ENCODE data around the gene DDX31.

The DDX31 gene

GRCh38 chr9:132555528-132555927 lies 114.3 kb downstream of the DDX31 start:
- Histone ChIP-seq H3K27ac (replicated peaks) (no peak overlapping the region), H3K4me3 (replicated peaks; ENCODE audit: insufficient read depth, low read length) (no peak overlapping the region), H3K27me3 (ENCODE audit: insufficient read depth, poor library complexity, severe bottlenecking) (peaks cover 2% of the 10 kb centered on the region)
- no peak for DNase-seq (ENCODE audit: low read depth in 1 of 2, low spot score in 1 of 2)
- TF ChIP-seq CTCF (IDR thresholded peaks at IDR 0.05; ENCODE audit: insufficient read depth, low read length), result no peak
- no peak for TF ChIP-seq GABPA (IDR thresholded peaks at IDR 0.05; ENCODE audit: low read depth)
- no peak for TF ChIP-seq SPI1 (IDR thresholded peaks at IDR 0.05; ENCODE audit: borderline replicate concordance, low read depth)
- no peak for TF ChIP-seq REST (IDR thresholded peaks at IDR 0.05; ENCODE audit: insufficient replicate concordance, low read depth)
- TF ChIP-seq POLR2AphosphoS5 (IDR thresholded peaks at IDR 0.05; ENCODE audit: low read depth), result no peak

- TF ChIP-seq SPI1 (IDR thresholded peaks at IDR 0.05; ENCODE audit: borderline replicate concordance, low read depth) (no peak), CTCF (IDR thresholded peaks at IDR 0.05; ENCODE audit: insufficient read depth, low read length) (no peak), POLR2AphosphoS5 (IDR thresholded peaks at IDR 0.05; ENCODE audit: low read depth) (no peak), REST (IDR thresholded peaks at IDR 0.05; ENCODE audit: insufficient replicate concordance, low read depth) (no peak), GABPA (IDR thresholded peaks at IDR 0.05; ENCODE audit: low read depth) (no peak)
- DNase-seq (ENCODE audit: low read depth in 1 of 2, low spot score in 1 of 2), result no peak
- H3K27me3 ChIP-seq (ENCODE audit: insufficient read depth, poor library complexity, severe bottlenecking), result peaks cover 2% of the 10 kb centered on the region
- no peak overlapping the region for H3K27ac ChIP-seq (replicated peaks)
- no peak overlapping the region for H3K4me3 ChIP-seq (replicated peaks; ENCODE audit: insufficient read depth, low read length)
These were observed 115.0 kb downstream of the DDX31 start for GRCh38 chr9:132554755-132555154.

- no peak for DNase-seq (ENCODE audit: low read depth in 1 of 2, low spot score in 1 of 2)
- H3K4me3 ChIP-seq (replicated peaks; ENCODE audit: insufficient read depth, low read length), result no peak overlapping the region
- no peak overlapping the region for H3K27ac ChIP-seq (replicated peaks)
- H3K27me3 ChIP-seq (ENCODE audit: insufficient read depth, poor library complexity, severe bottlenecking), result peaks cover 2% of the 10 kb centered on the region
- TF ChIP-seq GABPA (IDR thresholded peaks at IDR 0.05; ENCODE audit: low read depth), result no peak
- no peak for TF ChIP-seq POLR2AphosphoS5 (IDR thresholded peaks at IDR 0.05; ENCODE audit: low read depth)
- TF ChIP-seq REST (IDR thresholded peaks at IDR 0.05; ENCODE audit: insufficient replicate concordance, low read depth), result no peak
- TF ChIP-seq SPI1 (IDR thresholded peaks at IDR 0.05; ENCODE audit: borderline replicate concordance, low read depth), result no peak
- no peak for TF ChIP-seq CTCF (IDR thresholded peaks at IDR 0.05; ENCODE audit: insufficient read depth, low read length)
These were observed 117.7 kb downstream of the DDX31 start for GRCh38 chr9:132552041-132552440.
